NCI-H2196 treated with DMSO at 0.1 percent for 48 hours (cell line): ENCODE data around the gene PKP4.
A peak's percentile ranks its signal among the peaks of the same experiment; 100 is the strongest.

Source experiments
- DNase-seq: peaks from one replicate; lab custom pipeline; 2025; ENCODE audit not compliant: unreplicated experiment; lab: John Stamatoyannopoulos, UW

Gene PKP4

GRCh38 chr2:158496986-158497385 is 40.2 kb downstream of the PKP4 start:
- DNase-seq: no peak

GRCh38 chr2:158497486-158497885 is 40.7 kb downstream of the PKP4 start:
- DNase-seq: no peak

GRCh38 chr2:158498043-158498748 is 41.4 kb downstream of the PKP4 start:
- DNase-seq: no peak

GRCh38 chr2:158498749-158499136 is 42.0 kb downstream of the PKP4 start:
- DNase-seq: no peak

GRCh38 chr2:158499383-158499782 is 42.6 kb downstream of the PKP4 start:
- DNase-seq: no peak

- DNase-seq: no peak
Measured at GRCh38 chr2:158500333-158500732, 43.6 kb downstream of the PKP4 start.

- peak; percentile 38 for DNase-seq
Measured at GRCh38 chr2:158501301-158501700, 44.5 kb downstream of the PKP4 start.

GRCh38 chr2:158502974-158503373 is 46.2 kb downstream of the PKP4 start:
- DNase-seq: no peak

GRCh38 chr2:158504088-158504487 is 47.3 kb downstream of the PKP4 start:
- DNase-seq: no peak

GRCh38 chr2:158505448-158505934 is 48.7 kb downstream of the PKP4 start:
- no peak for DNase-seq

- DNase-seq: no peak
Measured at GRCh38 chr2:158507141-158507540, 50.4 kb downstream of the PKP4 start.

GRCh38 chr2:158507679-158508078 is 50.9 kb downstream of the PKP4 start:
- no peak for DNase-seq

- no peak for DNase-seq
Measured at GRCh38 chr2:158509928-158510797, 53.4 kb downstream of the PKP4 start.

- no peak for DNase-seq
Measured at GRCh38 chr2:158510887-158511286, 54.1 kb downstream of the PKP4 start.

GRCh38 chr2:158511706-158512105 is 55.0 kb downstream of the PKP4 start:
- no peak for DNase-seq

GRCh38 chr2:158512323-158512722 is 55.6 kb downstream of the PKP4 start:
- no peak for DNase-seq

- no peak for DNase-seq
Measured at GRCh38 chr2:158513841-158514240, 57.1 kb downstream of the PKP4 start.

GRCh38 chr2:158518084-158518483 is 61.3 kb downstream of the PKP4 start:
- DNase-seq: no peak

- DNase-seq: no peak
Measured at GRCh38 chr2:158519481-158519880, 62.7 kb downstream of the PKP4 start.

GRCh38 chr2:158529379-158530259 is 72.9 kb downstream of the PKP4 start:
- no peak for DNase-seq

GRCh38 chr2:158530829-158531228 is 74.1 kb downstream of the PKP4 start:
- DNase-seq: no peak
